Peyer's patch (tissue), 4 donors: ENCODE results near the gene PDSS2. TPM values are rescaled to one million over a fixed set of nuclear protein-coding genes. Genes with fewer than 3 reads are reported as not detected.

ENCODE experiments used
- DNase-seq, 3 donors: peaks; one replicate each; pipeline ENCODE4 v3.0.0-alpha.2; 2017 to 2019
- H3K27ac ChIP-seq, 4 donors: fragments of 200-600 bp; sonication (generic); one replicate each; pipeline ENCODE4 v1.5.1; 2016 to 2019
- H3K27me3 ChIP-seq, 2 donors: fragments of 200-600 bp; sonication (generic); one replicate each; pipeline ENCODE4 v1.5.1; 2019
- H3K36me3 ChIP-seq, 3 donors: fragments of 200-600 bp; sonication (generic); one replicate each; pipeline ENCODE4 v1.5.1; 2016 to 2019
- H3K4me1 ChIP-seq, 4 donors: fragments of 200-600 bp; sonication (generic); one replicate each; pipeline ENCODE4 v1.5.1; 2016 to 2019
- H3K4me3 ChIP-seq, 4 donors: fragments of 200-600 bp; sonication (generic); 1 replicate in 3 of 4; 2 replicates in 1 of 4; pipeline ENCODE4 v1.5.1; 2016 to 2019; ENCODE audit warnings: mild to moderate bottlenecking in 1 of 4
- H3K9me3 ChIP-seq, 4 donors: fragments of 200-600 bp; sonication (generic); one replicate each; pipeline ENCODE4 v1.5.1; 2016 to 2019; ENCODE audit warnings: mild to moderate bottlenecking in 1 of 4
- CTCF ChIP-seq, 6 experiments: fragments of 450-650 bp in 4 of 6; fragments of 200-600 bp in 2 of 6; sonication (generic) in 1 of 6; IDR thresholded peaks; one replicate each; pipeline ENCODE4 v1.5.1; 2017 to 2019; ENCODE audit warnings: antibody characterized with exemption in 6 of 6, mild to moderate bottlenecking in 3 of 6, moderate library complexity in 1 of 6
- POLR2A ChIP-seq, 2 donors: fragments of 450-650 bp; IDR thresholded peaks; one replicate each; pipeline ENCODE4 v1.5.1; 2017; ENCODE audit warnings: antibody characterized with exemption in 2 of 2, mild to moderate bottlenecking in 2 of 2, moderate library complexity in 2 of 2
- total RNA-seq, 4 donors: library from RNA; depleted of rRNA; stranded (reverse); fragments of >200 nt; gene quantifications; one replicate each; pipeline ENCODE4 v1.1.0, GENCODE V29; 2016

The PDSS2 gene
- total RNA-seq, 4 donors from 2014 or later: 9.5 to 16.5 (median 15.4) TPM

- H3K4me1 ChIP-seq: peaks cover 0 to 21% (median 3%) of the 10 kb centered on the region in 4 donors
- no peaks in the 10 kb centered on the region for H3K36me3 ChIP-seq
- no peak for DNase-seq
- H3K4me3 ChIP-seq: no peak overlapping the region
- peaks cover 0 to 11% of the 10 kb centered on the region in 2 donors for H3K27me3 ChIP-seq
- peak overlapping the region in 1 of 4 donors; percentile 60 for H3K27ac ChIP-seq
- no peaks in the 10 kb centered on the region for H3K9me3 ChIP-seq
- no peak for TF ChIP-seq POLR2A (IDR thresholded peaks at IDR 0.05)
- no peak for TF ChIP-seq CTCF (IDR thresholded peaks at IDR 0.05)
These were observed 36.6 kb upstream of the PDSS2 start for GRCh38 chr6:107495971-107496370.

GRCh38 chr6:107495196-107495643 is 35.9 kb upstream of the PDSS2 start:
- no peaks in the 10 kb centered on the region for H3K36me3 ChIP-seq
- H3K27me3 ChIP-seq: peaks cover 0 to 13% of the 10 kb centered on the region in 2 donors
- no peak for DNase-seq
- peaks cover 0 to 28% (median 3%) of the 10 kb centered on the region in 4 donors for H3K4me1 ChIP-seq
- no peaks in the 10 kb centered on the region for H3K9me3 ChIP-seq
- no peak for TF ChIP-seq CTCF (IDR thresholded peaks at IDR 0.05)
- no peak overlapping the region for H3K4me3 ChIP-seq
- peak overlapping the region in 2 of 4 donors; percentile 32 to 60 for H3K27ac ChIP-seq

GRCh38 chr6:107493158-107494057 is 34.0 kb upstream of the PDSS2 start:
- Histone ChIP-seq H3K27ac (peak overlapping the region in 1 of 4 donors; percentile 58), H3K27me3 (peaks cover 0 to 22% of the 10 kb centered on the region in 2 donors), H3K36me3 (no peaks in the 10 kb centered on the region), H3K4me3 (peak overlapping the region in 1 of 4 donors; percentile 75), H3K9me3 (no peaks in the 10 kb centered on the region), H3K4me1 (peaks cover 0 to 40% (median 11%) of the 10 kb centered on the region in 4 donors)
- TF ChIP-seq CTCF (IDR thresholded peaks at IDR 0.05) (no peak), POLR2A (IDR thresholded peaks at IDR 0.05) (no peak)
- no peak for DNase-seq

- Histone ChIP-seq H3K9me3 (no peaks in the 10 kb centered on the region), H3K4me3 (peak overlapping the region in 2 of 4 donors; percentile 71 to 75), H3K36me3 (no peaks in the 10 kb centered on the region), H3K27ac (peak overlapping the region in 1 of 4 donors; percentile 58), H3K27me3 (peaks cover 0 to 29% of the 10 kb centered on the region in 2 donors), H3K4me1 (peaks cover 0 to 46% (median 12%) of the 10 kb centered on the region in 4 donors)
- no peak for DNase-seq
- TF ChIP-seq POLR2A (IDR thresholded peaks at IDR 0.05) (no peak), CTCF (IDR thresholded peaks at IDR 0.05) (no peak)
These were observed 32.6 kb upstream of the PDSS2 start for GRCh38 chr6:107491760-107492660.

- TF ChIP-seq POLR2A (IDR thresholded peaks at IDR 0.05): no peak
- no peak for TF ChIP-seq CTCF (IDR thresholded peaks at IDR 0.05)
- Histone ChIP-seq H3K4me1 (peaks cover 0 to 44% (median 12%) of the 10 kb centered on the region in 4 donors), H3K27me3 (peaks cover 0 to 29% of the 10 kb centered on the region in 2 donors), H3K36me3 (no peaks in the 10 kb centered on the region), H3K27ac (peak overlapping the region in 3 of 4 donors; percentile 60 to 85 (median 73)), H3K4me3 (peak overlapping the region; percentile 37 to 75 (median 68)), H3K9me3 (no peaks in the 10 kb centered on the region)
- peak in 2 of 3 donors; percentile 51 to 60 for DNase-seq
These were observed 31.8 kb upstream of the PDSS2 start for GRCh38 chr6:107491138-107491609.
